ENCODE results near the gene ERN1. TPM values are rescaled to one million over a fixed set of nuclear protein-coding genes. Genes with fewer than 3 reads are reported as not detected.
A peak's percentile ranks its signal among the peaks of the same experiment; 100 is the strongest.
"Not testable (repeated sequence)": the region's sequence is repeated elsewhere in the genome, so short reads cannot be mapped to it uniquely, and the experiment has no call there.

Gene ERN1
- total RNA-seq, 2 donors from 2014 or later: 23.7 to 24.1 TPM

DNA sequence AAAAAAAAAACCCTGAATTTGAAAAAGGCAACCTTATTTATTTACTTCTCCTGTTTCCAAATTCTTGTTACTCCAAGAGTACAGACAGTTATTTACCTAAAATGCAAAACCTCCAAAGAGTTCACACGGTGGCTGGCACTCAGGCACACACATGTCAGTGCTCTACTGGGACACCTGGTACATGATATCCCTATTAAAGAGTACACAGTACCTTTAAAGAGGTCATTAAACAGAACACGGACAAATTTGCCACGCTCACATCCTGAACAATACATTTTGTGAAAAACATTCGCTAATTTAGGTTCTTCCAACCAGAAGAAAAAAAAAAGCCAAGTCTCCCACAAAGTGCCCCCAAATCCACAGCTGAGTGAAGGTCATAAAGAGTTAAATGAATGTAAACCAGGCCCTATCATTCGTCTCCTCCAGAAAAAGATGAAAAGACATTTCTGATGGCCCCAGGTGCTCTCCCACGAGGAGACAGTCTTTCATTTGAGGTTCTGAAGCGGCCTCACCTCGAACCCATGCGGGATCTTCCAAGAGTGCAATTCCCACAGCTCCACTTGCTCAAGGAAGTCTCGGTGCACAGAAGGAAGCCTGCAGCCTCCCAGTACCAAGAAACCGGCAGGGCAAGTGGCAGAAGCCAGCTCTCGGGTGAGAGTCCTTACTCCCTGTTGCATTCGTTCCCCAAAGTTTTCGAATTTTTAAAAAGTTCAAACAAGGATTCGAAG is 993 bp downstream of the ERN1 start:
- ATAC-seq (no peak), DNase-seq (ENCODE audit: low spot score in 2 of 2) (no peak)
- peak overlapping the region; percentile 84 to 97 for H3K27ac Mint-ChIP-seq
- H3K9me3 Mint-ChIP-seq: peaks cover 0 to 4% of the 10 kb centered on the region in 2 donors
- peaks cover 6 to 21% of the 10 kb centered on the region in 2 donors for H3K36me3 Mint-ChIP-seq

DNA sequence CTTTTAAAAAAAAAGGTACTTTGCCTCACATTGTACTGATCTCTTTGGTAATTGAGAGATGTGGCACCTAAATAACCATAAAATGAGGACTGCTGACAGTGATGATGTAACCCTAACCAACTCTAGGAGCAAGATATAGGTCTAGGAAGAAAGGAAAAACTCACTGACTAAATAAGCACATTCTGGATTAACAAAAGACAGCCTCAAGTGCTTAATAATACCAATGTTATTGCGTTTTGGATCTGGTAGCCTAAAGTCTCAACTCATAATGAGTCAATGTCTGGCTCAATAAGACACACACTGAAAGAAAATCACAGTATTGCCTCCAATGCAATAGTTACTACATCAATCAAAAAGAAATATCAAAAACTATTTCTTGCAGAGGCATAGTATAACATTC is 3.0 kb downstream of the ERN1 start:
- ATAC-seq: no peak
- Mint-ChIP-seq H3K27ac (no peak overlapping the region), H3K36me3 (peaks cover 6 to 32% of the 10 kb centered on the region in 2 donors), H3K9me3 (peaks cover 0 to 4% of the 10 kb centered on the region in 2 donors)
- no peak for DNase-seq (ENCODE audit: low spot score in 2 of 2)

GRCh38 chr17:64125937-64126336 is 4.0 kb downstream of the ERN1 start:
- Mint-ChIP-seq H3K36me3 (peaks cover 6 to 36% of the 10 kb centered on the region in 2 donors), H3K9me3 (peaks cover 0 to 4% of the 10 kb centered on the region in 2 donors), H3K27ac (no peak overlapping the region)
- no peak for DNase-seq (ENCODE audit: low spot score in 2 of 2)
- ATAC-seq: no peak

DNA sequence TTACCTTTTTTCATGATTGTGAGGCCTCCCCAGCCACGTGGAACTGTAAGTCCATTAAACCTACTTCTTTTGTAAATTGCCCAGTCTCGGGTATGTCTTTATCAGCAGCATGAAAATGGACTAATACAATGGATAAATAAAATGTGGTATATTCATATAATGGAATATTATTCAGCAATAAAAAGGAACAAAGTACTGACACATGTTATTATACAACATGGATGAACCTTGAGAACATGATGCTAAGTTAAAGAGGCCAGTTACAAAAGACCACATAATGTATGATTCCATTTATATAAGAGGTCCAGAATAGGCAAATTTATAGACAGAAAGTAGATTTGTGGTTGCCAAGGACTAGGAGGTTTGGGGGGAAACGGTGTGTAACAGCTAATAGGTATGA is 5.3 kb downstream of the ERN1 start:
- peaks cover 0 to 4% of the 10 kb centered on the region in 2 donors for H3K9me3 Mint-ChIP-seq
- no peak overlapping the region for H3K27ac Mint-ChIP-seq
- ATAC-seq (no peak), DNase-seq (ENCODE audit: low spot score in 2 of 2) (no peak)
- H3K36me3 Mint-ChIP-seq: peaks cover 6 to 38% of the 10 kb centered on the region in 2 donors

GRCh38 chr17:64123114-64123513 is 6.8 kb downstream of the ERN1 start:
- ATAC-seq (no peak), DNase-seq (ENCODE audit: low spot score in 2 of 2) (no peak)
- H3K36me3 Mint-ChIP-seq: peaks cover 0 to 32% of the 10 kb centered on the region in 2 donors
- H3K27ac Mint-ChIP-seq: no peak overlapping the region
- H3K9me3 Mint-ChIP-seq: peaks cover 0 to 4% of the 10 kb centered on the region in 2 donors

DNA sequence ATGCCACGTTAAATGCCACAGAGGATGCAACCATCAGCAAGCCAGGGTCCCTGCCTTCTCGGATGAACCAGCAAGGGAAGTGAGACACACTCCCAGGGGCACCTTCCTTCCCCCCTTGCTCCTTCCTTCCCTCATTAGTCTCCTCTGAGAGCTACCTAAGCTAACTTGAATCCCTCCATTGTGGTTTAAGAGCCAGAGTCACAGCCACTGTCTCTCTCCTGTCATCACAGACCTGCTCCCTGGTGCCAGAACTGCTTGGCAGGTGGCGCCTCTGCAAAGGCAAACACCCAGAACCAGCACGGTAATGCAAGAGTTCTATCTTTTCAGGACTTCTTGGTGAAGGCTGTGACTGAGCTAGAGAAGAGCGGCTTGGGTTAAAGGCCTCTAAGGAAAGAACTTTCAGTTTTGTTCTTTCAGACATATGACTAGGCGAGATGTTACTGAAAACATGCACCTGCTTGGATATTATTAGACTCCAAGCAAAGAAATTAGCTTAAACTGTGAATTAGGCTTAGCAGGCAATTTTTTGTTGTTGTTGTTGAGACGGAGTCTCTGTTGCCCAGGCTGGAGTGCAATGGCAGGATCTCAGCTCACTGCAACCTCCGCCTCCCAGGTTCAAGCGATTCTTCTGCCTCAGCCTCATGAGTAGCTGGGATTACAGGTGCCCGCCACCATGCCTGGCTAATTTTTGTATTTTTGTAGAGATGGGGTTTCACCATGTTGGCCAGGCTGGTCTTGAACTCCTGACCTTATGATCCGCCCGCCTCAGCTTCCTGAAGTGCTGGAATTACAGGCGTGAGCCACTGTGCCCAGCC is 8.8 kb downstream of the ERN1 start:
- peaks cover 0 to 32% of the 10 kb centered on the region in 2 donors for H3K36me3 Mint-ChIP-seq
- ATAC-seq: peak; percentile 65 to 77
- peak overlapping the region; percentile 90 to 98 for H3K27ac Mint-ChIP-seq

GRCh38 chr17:64120159-64120810 is 9.7 kb downstream of the ERN1 start:
- ATAC-seq (peak; percentile 50 to 55), DNase-seq (ENCODE audit: low spot score in 2 of 2) (no peak)
- H3K36me3 Mint-ChIP-seq: peaks cover 0 to 31% of the 10 kb centered on the region in 2 donors
- H3K9me3 Mint-ChIP-seq: peaks cover 0 to 4% of the 10 kb centered on the region in 2 donors
- peak overlapping the region; percentile 90 to 98 for H3K27ac Mint-ChIP-seq

More for the DNA sequence above, 8.8 kb downstream of the ERN1 start:
- peak in 1 of 2 donors; percentile 48 for DNase-seq (ENCODE audit: low spot score in 2 of 2)
- not testable (repeated sequence) for H3K9me3 Mint-ChIP-seq

- Mint-ChIP-seq H3K27ac (no peak overlapping the region), H3K9me3 (no peaks in the 10 kb centered on the region), H3K36me3 (peaks cover 4 to 14% of the 10 kb centered on the region in 2 donors)
- ATAC-seq: no peak
- DNase-seq (ENCODE audit: low spot score in 2 of 2): no peak
Observed at GRCh38 chr17:64117981-64118979, 11.7 kb downstream of the ERN1 start.

DNA sequence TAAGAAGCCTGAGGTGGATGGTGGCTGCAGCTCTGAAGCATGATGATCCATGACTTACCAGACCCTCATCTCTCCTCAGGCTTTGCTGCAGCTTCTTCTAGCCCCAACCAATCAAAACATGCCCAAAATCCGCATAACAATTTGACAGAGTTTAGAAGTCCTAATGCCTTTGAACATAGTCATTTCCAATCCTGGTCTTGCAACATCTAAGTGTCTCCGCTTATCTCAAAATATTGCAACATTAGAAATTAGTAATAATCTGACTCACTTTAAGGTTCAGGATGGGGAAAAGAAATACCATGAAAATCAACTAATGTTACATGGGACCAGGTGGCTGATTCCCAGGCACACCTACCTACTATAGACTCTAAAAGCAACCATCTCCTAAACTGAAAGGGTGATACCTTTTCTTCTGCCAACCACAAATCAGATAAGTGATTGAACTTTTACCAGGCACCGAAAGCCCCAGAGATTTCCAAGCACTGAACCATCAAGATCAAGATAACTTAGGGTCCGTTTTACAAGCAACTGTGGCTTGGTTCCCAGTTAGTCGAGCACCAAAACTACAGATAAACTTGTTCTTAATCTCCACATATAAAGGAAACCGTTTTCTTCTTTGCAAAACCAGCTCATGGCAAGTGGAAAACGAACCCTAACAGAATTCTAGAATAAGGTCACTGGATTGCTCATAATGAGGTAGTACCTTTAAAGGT is 14.0 kb downstream of the ERN1 start:
- H3K36me3 Mint-ChIP-seq: peaks cover 2 to 4% of the 10 kb centered on the region in 2 donors
- DNase-seq (ENCODE audit: low spot score in 2 of 2) (no peak), ATAC-seq (peak; percentile 54 to 67)
- no peaks in the 10 kb centered on the region for H3K9me3 Mint-ChIP-seq
- H3K27ac Mint-ChIP-seq: peak overlapping the region; percentile 75 to 91

DNA sequence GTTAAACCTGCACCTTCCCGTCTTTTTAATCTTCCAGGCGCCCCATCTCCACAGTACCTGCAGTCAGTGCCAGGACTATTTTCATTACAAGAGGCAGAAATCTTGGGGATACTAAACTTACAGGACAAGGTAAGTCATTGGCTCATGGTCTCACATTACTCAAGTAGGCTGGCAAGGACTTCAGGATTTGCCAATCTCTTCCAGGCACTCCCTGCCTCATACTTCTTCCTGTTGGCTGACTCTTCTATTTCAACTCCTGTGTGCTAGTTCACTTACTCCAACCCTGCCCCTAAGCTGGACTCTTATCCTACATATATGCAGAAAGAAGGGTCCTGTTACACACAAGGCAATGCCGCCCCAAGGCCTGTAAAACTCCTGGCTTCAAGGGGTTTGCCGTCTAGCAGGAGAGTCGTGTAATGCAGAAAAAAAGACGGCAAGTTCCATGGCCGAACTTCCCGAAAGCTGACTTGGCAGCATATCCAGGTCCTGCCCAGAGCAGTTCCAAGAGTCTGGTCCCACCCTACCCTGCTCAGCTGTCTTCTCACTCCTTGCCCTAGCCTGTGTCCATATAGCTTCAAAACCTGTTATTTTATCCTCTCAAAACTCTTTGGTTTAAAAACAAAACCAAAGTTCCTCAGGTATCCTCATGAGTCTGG is 14.8 kb downstream of the ERN1 start:
- DNase-seq (ENCODE audit: low spot score in 2 of 2) (no peak), ATAC-seq (no peak)
- H3K36me3 Mint-ChIP-seq: peaks cover 0 to 4% of the 10 kb centered on the region in 2 donors
- H3K9me3 Mint-ChIP-seq: no peaks in the 10 kb centered on the region
- peak overlapping the region; percentile 75 to 91 for H3K27ac Mint-ChIP-seq

DNA sequence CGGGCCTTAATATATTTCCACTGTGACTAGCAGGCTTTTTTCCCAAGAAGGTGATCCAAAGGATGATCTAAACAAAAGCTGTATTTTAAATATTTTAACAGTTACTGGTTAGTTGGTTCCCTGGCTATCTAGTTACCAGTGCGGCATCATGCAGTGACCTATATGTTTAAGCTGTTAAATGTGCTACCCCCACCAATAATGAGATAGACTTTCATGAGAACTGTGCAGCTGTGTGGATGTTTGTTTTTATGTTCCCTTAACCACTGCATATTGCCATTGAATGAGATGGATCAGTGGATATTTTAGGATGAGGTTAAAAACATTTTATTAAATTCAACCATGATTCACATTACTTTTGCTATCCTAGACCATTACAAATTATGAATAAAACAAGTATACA is 16.9 kb downstream of the ERN1 start:
- no peak for ATAC-seq
- no peaks in the 10 kb centered on the region for H3K9me3 Mint-ChIP-seq
- H3K27ac Mint-ChIP-seq: no peak overlapping the region
- H3K36me3 Mint-ChIP-seq: peaks cover 4 to 9% of the 10 kb centered on the region in 2 donors
- no peak for DNase-seq (ENCODE audit: low spot score in 2 of 2)

GRCh38 chr17:64111831-64112230 is 18.1 kb downstream of the ERN1 start:
- H3K9me3 Mint-ChIP-seq: no peaks in the 10 kb centered on the region
- H3K36me3 Mint-ChIP-seq: peaks cover 4 to 9% of the 10 kb centered on the region in 2 donors
- DNase-seq (ENCODE audit: low spot score in 2 of 2): no peak
- no peak overlapping the region for H3K27ac Mint-ChIP-seq
- no peak for ATAC-seq

DNA sequence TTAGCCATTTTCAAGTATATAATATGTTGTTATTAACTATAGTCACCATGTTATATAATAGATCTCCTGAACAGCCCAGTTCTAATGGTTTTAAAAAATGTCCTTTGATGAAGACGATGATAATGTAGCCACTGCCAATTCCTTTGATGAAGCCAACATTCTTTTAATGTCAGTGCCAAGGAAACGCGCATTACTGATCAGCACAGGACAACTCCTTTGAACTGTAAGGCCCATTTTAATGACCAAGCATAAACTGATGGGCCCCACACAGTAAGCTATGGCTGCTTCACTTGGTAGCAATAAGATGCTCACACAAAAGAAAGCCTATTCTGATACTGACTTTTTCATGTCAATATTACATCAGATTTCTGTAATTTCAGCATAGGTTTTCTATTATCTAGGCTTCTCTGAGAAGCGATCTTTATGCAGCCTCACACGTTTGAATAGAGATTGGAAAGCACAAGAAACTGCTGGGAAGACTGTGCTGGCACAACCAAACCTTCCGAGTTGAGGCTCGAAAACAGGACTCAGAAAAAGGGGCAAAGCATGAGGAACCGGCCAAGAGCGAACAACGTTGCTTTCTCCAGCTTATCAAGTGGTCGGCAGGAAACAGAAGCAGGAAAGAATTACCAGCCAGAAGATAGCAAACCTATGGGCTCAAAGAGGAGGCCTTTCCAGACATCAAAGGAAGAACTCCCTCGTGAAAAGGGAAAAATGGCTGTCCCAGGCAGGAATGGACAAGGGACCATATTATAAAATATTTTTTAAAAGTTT is 19.4 kb downstream of the ERN1 start:
- Mint-ChIP-seq H3K36me3 (peaks cover 4 to 9% of the 10 kb centered on the region in 2 donors), H3K9me3 (no peaks in the 10 kb centered on the region), H3K27ac (no peak overlapping the region)
- ATAC-seq (no peak), DNase-seq (ENCODE audit: low spot score in 2 of 2) (no peak)

- Mint-ChIP-seq H3K9me3 (no peaks in the 10 kb centered on the region), H3K27ac (no peak overlapping the region), H3K36me3 (peaks cover 4 to 9% of the 10 kb centered on the region in 2 donors)
- no peak for DNase-seq (ENCODE audit: low spot score in 2 of 2)
- ATAC-seq: no peak
Observed at GRCh38 chr17:64109400-64109799, 20.5 kb downstream of the ERN1 start.

All from activated naive CD4-positive, alpha-beta T cell treated with anti-CD3 and anti-CD28 coated beads, Interleukin-2, amount 50 U/mL, for 72 hours (primary cell).